DOHH2 (cell line): ENCODE data around the gene SLC17A5.
"Not testable (repeated sequence)": the region's sequence is repeated elsewhere in the genome, so short reads cannot be mapped to it uniquely, and the experiment has no call there.

Experiments
- H3F3A ChIP-seq: fragments of 200-600 bp; sonication (generic), shearing (Covaris generic); 2 replicates; pipeline ENCODE4 v1.6.0; 2016; ENCODE audit warnings: antibody characterized with exemption, mild to moderate bottlenecking; ENCODE audit not compliant: control insufficient read depth, insufficient read depth
- H3K27ac ChIP-seq: fragments of 200-600 bp; sonication (generic); 2 replicates; pipeline ENCODE4 v1.5.1; 2014; ENCODE audit warnings: low read depth, mild to moderate bottlenecking, low read length, moderate library complexity
- H3K27me3 ChIP-seq: fragments of 200-600 bp; sonication (generic); 2 replicates; pipeline ENCODE4 v1.6.1; 2014; ENCODE audit warnings: mild to moderate bottlenecking, low read length, mixed read lengths; ENCODE audit not compliant: control insufficient read depth
- H3K36me3 ChIP-seq: fragments of 200-600 bp; sonication (generic); 2 replicates; pipeline ENCODE4 v1.6.1; 2014; ENCODE audit warnings: mild to moderate bottlenecking, low read length, moderate library complexity, mixed read lengths; ENCODE audit not compliant: control insufficient read depth
- H3K4me1 ChIP-seq: fragments of 200-600 bp; sonication (generic); 2 replicates; pipeline ENCODE4 v1.6.1; 2014; ENCODE audit warnings: mild to moderate bottlenecking, low read length, mixed read lengths; ENCODE audit not compliant: control insufficient read depth
- H3K4me2 ChIP-seq: fragments of 200-600 bp; sonication (generic); 2 replicates; pipeline ENCODE4 v1.6.0; 2014; ENCODE audit warnings: mild to moderate bottlenecking, low read length, moderate library complexity
- H3K4me3 ChIP-seq: fragments of 200-600 bp; sonication (generic); 2 replicates; pipeline ENCODE4 v1.5.1; 2014; ENCODE audit warnings: mild to moderate bottlenecking, low read length, mixed read lengths
- H3K79me2 ChIP-seq: fragments of 200-600 bp; sonication (generic); 2 replicates; pipeline ENCODE4 v1.6.1; 2014; ENCODE audit warnings: mild to moderate bottlenecking, low read length, mixed read lengths; ENCODE audit not compliant: control insufficient read depth
- H3K9me2 ChIP-seq: fragments of 200-600 bp; sonication (generic); replicated peaks from 2 replicates; pipeline ENCODE4 v1.6.1; 2014; ENCODE audit warnings: mild to moderate bottlenecking, low read length, mixed read lengths; ENCODE audit not compliant: control insufficient read depth
- H3K9me3 ChIP-seq: fragments of 200-600 bp; sonication (generic); 2 replicates; pipeline ENCODE4 v1.6.1; 2014; ENCODE audit warnings: antibody characterized with exemption, low read length, mixed read lengths; ENCODE audit not compliant: control insufficient read depth, insufficient read depth
- H4K20me1 ChIP-seq: fragments of 200-600 bp; sonication (generic); 2 replicates; pipeline ENCODE4 v1.6.0; 2014; ENCODE audit warnings: low read depth, mild to moderate bottlenecking, antibody characterized with exemption, low read length, moderate library complexity; ENCODE audit not compliant: control insufficient read depth, insufficient read depth
- EZH2phosphoT487 ChIP-seq: fragments of 200-600 bp; sonication (generic); IDR thresholded peaks from 2 replicates; pipeline ENCODE4 v1.6.1; 2017; ENCODE audit warnings: borderline replicate concordance, mild to moderate bottlenecking, antibody characterized with exemption, low read length, moderate library complexity, mixed read lengths
- TF ChIP-seq, protein P1 (sequence below): fragments of 200-600 bp; sonication (generic); IDR thresholded peaks from one replicate; pipeline ENCODE4 v1.5.1; 2014; ENCODE audit warnings: antibody characterized with exemption, mild to moderate bottlenecking, low read depth, low read length; ENCODE audit not compliant: poor library complexity, severe bottlenecking

The SLC17A5 gene

DNA sequence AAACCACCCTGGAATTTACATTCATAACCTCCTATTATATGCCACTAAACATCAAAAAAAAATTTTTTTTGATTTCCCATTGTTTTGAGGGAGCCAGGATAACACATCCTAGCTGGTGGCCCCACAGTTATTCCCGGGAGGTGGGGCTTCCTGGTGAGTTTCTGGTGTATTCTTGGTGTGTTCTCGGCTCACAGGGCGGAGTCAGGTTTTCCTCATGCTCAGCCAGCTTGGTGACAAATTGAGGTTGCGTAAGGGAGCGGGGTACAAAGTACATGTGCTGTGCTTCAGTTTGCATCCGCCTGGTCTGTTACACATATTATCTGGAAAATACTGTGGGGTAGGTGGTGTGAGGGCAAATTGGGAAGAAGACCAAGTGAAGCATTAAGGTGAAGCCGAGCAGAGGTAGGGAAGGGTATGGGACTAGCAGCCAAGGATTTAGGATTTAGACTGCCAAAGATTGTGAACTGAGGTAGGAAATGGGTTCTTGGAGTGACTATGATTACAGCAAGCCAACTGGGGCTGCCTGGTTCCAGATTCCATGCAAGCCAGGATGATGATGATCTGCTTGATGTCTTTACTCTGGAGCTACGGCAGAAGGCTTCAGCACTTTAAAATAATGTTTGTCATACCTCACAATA is 86.7 kb downstream of the SLC17A5 start:
- no peaks in the 10 kb centered on the region for H3K36me3 ChIP-seq
- no peaks in the 10 kb centered on the region for H4K20me1 ChIP-seq
- no peaks in the 10 kb centered on the region for H3K9me3 ChIP-seq
- no peak overlapping the region for H3K27ac ChIP-seq
- H3K4me3 ChIP-seq: no peak overlapping the region
- H3K27me3 ChIP-seq: no peaks in the 10 kb centered on the region
- TF ChIP-seq EZH2phosphoT487: no peak
- TF ChIP-seq, protein P1, sequence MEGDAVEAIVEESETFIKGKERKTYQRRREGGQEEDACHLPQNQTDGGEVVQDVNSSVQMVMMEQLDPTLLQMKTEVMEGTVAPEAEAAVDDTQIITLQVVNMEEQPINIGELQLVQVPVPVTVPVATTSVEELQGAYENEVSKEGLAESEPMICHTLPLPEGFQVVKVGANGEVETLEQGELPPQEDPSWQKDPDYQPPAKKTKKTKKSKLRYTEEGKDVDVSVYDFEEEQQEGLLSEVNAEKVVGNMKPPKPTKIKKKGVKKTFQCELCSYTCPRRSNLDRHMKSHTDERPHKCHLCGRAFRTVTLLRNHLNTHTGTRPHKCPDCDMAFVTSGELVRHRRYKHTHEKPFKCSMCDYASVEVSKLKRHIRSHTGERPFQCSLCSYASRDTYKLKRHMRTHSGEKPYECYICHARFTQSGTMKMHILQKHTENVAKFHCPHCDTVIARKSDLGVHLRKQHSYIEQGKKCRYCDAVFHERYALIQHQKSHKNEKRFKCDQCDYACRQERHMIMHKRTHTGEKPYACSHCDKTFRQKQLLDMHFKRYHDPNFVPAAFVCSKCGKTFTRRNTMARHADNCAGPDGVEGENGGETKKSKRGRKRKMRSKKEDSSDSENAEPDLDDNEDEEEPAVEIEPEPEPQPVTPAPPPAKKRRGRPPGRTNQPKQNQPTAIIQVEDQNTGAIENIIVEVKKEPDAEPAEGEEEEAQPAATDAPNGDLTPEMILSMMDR: no peak
- H3K4me1 ChIP-seq: no peaks in the 10 kb centered on the region
- H3K4me2 ChIP-seq: no peak overlapping the region
- no peaks in the 10 kb centered on the region for H3K9me2 ChIP-seq
- no peaks in the 10 kb centered on the region for H3K79me2 ChIP-seq
- H3F3A ChIP-seq: no peaks in the 10 kb centered on the region

DNA sequence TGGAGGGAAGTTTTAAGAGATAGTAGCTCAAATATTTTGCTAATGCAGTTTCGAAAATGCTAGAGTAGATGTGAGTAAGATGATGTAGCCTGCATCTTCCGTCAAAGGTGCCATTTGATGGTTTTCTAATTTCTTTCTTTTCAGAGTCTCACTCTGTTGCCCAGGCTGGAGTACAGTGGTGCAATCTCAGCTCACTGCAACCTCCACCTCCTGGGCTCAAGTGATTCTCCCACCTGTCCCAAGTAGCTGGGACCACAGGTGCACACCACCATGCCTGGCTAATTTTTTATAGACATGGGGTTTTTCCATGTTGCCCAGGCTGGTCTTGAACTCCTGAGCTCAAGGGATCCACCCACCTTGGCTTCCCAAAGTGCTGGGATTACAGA is 87.3 kb downstream of the SLC17A5 start:
- H3K4me2 ChIP-seq, H3K36me3 ChIP-seq, H4K20me1 ChIP-seq, H3K4me1 ChIP-seq, H3K27me3 ChIP-seq, H3K9me3 ChIP-seq, H3K79me2 ChIP-seq, H3K4me3 ChIP-seq, H3K27ac ChIP-seq, H3K9me2 ChIP-seq, H3F3A ChIP-seq: not testable (repeated sequence)

DNA sequence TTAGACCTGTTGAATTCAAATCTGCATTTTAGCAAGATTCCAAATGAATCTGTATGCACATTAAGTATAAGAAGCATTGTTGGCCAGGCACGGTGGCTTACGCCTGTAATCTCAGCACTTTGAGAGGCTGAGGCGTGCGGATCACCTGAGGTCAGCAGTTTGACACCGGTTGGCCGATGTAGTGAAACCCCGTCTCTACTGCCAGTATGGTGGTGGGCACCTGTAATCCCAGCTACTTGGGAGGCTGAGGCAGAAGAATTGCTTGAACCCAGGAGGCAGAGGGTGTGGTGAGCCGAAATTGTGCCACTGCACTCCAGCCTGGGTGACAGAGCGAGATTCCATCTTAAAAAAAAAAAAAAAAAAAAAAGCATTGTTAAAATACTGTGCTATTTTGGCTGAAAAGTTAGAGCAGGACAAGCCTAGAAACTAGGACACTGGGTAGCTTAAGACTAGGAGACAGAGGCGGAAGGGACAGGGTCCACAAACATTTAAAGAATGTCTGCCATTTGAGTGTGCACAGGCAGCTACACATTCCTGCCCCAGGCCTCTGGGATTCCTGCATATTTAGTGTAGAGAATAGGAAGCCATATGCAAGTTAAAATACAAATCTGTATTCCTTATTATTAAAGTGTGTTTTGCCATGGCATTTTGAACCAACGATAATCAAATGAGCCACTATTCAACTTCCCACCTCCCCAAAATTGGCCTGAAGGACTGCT is 87.9 kb downstream of the SLC17A5 start:
- Histone ChIP-seq H3F3A (no peaks in the 10 kb centered on the region), H3K4me2 (no peak overlapping the region)
- TF ChIP-seq EZH2phosphoT487: no peak
- TF ChIP-seq, protein P1: no peak

DNA sequence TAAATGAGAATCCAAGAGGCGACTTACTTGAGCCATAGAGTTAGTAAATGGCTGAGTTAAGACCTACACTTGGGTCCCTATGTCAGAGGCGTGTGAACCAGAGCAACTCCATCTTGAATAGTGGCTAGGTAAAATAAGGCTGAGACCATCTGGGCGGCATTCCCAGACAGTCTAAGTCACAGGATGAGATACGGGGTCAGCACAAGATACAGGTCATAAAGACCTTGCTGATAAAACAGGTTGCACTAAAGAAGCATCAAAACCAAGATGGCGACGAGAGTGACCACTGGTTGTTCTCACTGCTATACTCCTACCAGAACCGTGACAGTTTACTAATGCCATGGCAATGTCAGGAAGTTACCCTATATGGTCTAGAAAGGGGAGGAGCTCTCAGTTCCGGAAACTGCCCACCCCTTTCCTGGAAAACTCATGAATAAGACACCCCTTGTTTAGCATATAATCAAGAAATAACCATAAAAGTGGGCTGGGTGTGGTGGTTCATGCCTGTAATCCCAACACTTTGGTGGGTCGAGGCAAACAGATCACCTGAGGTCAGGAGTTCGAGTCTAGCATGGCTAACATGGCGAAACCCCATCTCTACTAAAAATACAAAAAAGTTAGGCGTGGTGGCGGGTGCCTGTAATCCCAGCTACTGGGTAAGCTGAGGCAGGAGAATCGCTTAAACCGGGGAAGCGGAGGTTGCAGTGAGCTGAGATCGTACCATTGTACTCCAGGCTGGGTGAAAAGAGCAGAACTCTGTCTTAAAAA is 89.0 kb downstream of the SLC17A5 start:
- Histone ChIP-seq H4K20me1 (no peaks in the 10 kb centered on the region), H3F3A (no peaks in the 10 kb centered on the region), H3K27me3 (no peaks in the 10 kb centered on the region), H3K4me1 (no peaks in the 10 kb centered on the region), H3K27ac (no peak overlapping the region), H3K9me3 (no peaks in the 10 kb centered on the region), H3K4me2 (no peak overlapping the region), H3K79me2 (no peaks in the 10 kb centered on the region), H3K36me3 (no peaks in the 10 kb centered on the region), H3K4me3 (no peak overlapping the region), H3K9me2 (no peaks in the 10 kb centered on the region)
- TF ChIP-seq EZH2phosphoT487: no peak
- TF ChIP-seq, protein P1: no peak

More for the DNA sequence above, 87.9 kb downstream of the SLC17A5 start:
- Histone ChIP-seq H3K9me2 (no peaks in the 10 kb centered on the region), H3K9me3 (no peaks in the 10 kb centered on the region), H3K27ac (no peak overlapping the region), H3K4me3 (no peak overlapping the region), H3K27me3 (no peaks in the 10 kb centered on the region), H3K4me1 (no peaks in the 10 kb centered on the region), H3K36me3 (no peaks in the 10 kb centered on the region), H3K79me2 (no peaks in the 10 kb centered on the region), H4K20me1 (no peaks in the 10 kb centered on the region)
